Measurements from ENCODE around the gene RRBP1. TPM values are rescaled to one million over a fixed set of nuclear protein-coding genes. Genes with fewer than 3 reads are reported as not detected.

The RRBP1 gene
- total and polyA plus RNA-seq, 2 donors (not counting 3 experiments of a cell fraction or from before 2014, with no cell fraction given): 50.3 to 236 TPM

DNA sequence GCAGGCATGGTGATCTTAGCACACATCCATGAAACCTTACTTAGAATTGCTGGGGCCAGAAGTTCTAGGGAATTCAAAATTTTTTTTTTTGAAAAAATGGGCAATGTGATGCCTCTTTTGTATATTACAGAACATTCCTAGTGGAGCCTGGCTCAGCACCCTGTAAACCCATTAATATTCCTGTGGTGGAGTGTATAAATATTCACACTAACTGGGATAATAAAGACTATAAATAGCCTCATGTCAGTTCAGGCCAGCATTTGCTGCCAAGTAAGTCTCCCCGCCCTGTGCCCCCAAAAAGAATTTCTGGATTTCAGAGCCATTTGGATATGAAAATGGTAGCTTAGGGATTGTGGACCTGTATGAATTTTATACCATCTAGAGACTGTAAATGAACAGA, 32.6 kb upstream of the RRBP1 start:
- Histone ChIP-seq H2AFZ (ENCODE audit: low read depth, low read length) (no peak overlapping the region), H3K4me2 (ENCODE audit: insufficient read depth, low read length) (no peak overlapping the region), H3K27me3 (ENCODE audit: control insufficient read depth in 2 of 2, insufficient read depth in 2 of 2, low read length in 2 of 2) (peaks cover 2 to 4% of the 10 kb centered on the region in 2 experiments), H3K4me3 (replicated peaks in 1 of 3; ENCODE audit: insufficient read depth in 1 of 3, low read depth in 1 of 3, low read length in 3 of 3) (no peak overlapping the region), H3K9me3 (replicated peaks; ENCODE audit: control insufficient read depth, insufficient read depth, low read length) (no peaks in the 10 kb centered on the region), H3K4me1 (ENCODE audit: control insufficient read depth, extremely low read depth, insufficient read depth, low read length) (no peaks in the 10 kb centered on the region), H3K79me2 (ENCODE audit: control insufficient read depth, insufficient read depth, low read length) (no peaks in the 10 kb centered on the region), H3K9ac (replicated peaks; ENCODE audit: extremely low read depth, insufficient read depth, low read length) (no peak overlapping the region), H3K36me3 (ENCODE audit: control insufficient read depth in 2 of 2, extremely low read depth in 1 of 2, insufficient read depth in 2 of 2, low read length in 2 of 2) (no peaks in the 10 kb centered on the region), H3K27ac (ENCODE audit: insufficient read depth, low read depth, low read length) (no peak overlapping the region), H4K20me1 (replicated peaks; ENCODE audit: control insufficient read depth, extremely low read depth, insufficient read depth, low read length) (no peaks in the 10 kb centered on the region), H3K9me1 (replicated peaks; ENCODE audit: control insufficient read depth, extremely low read depth, insufficient read depth, low read length) (no peaks in the 10 kb centered on the region)
- dilution Hi-C loops (cut with MboI; ENCODE audit: extremely low pct_ligation_motif_present, low sequenced_read_pairs) (no loop called here), intact Hi-C loops (cut with micrococcal nuclease) (no loop called here)
- CTCF ChIA-PET: interaction anchor here (1.2 to 1.4 kb wide), 2 partner anchors 10 to 32 kb away, joined by 5 read pairs; partner anchors contain the start of gene RRBP1
- POLR2A ChIA-PET: interaction anchor here (0.7 kb wide), 1 partner anchor 587 kb away, joined by 6 read pairs; no protein-coding TSS in a partner anchor
- DNase-seq (ENCODE audit: low read depth, low spot score): no peak
- TF ChIP-seq POLR2AphosphoS5 (IDR thresholded peaks at IDR 0.05; ENCODE audit: insufficient read depth, low read depth, low read length) (no peak), MYC (IDR thresholded peaks at IDR 0.05; ENCODE audit: low read depth, low read length) (no peak), FOS (IDR thresholded peaks at IDR 0.05; ENCODE audit: borderline replicate concordance, insufficient read depth, low read length) (no peak), POLR2A (IDR thresholded peaks at IDR 0.05; ENCODE audit: low read depth, low read length) (no peak), GATA2 (IDR thresholded peaks at IDR 0.05; ENCODE audit: insufficient read depth, insufficient read length, low read depth, low read length) (no peak), JUN (IDR thresholded peaks at IDR 0.05; ENCODE audit: borderline replicate concordance, insufficient read depth, insufficient read length, low read depth) (no peak), EZH2 (IDR thresholded peaks at IDR 0.05; ENCODE audit: borderline replicate concordance, low read depth, low read length, severe bottlenecking) (no peak)
- TF ChIP-seq, protein P1, sequence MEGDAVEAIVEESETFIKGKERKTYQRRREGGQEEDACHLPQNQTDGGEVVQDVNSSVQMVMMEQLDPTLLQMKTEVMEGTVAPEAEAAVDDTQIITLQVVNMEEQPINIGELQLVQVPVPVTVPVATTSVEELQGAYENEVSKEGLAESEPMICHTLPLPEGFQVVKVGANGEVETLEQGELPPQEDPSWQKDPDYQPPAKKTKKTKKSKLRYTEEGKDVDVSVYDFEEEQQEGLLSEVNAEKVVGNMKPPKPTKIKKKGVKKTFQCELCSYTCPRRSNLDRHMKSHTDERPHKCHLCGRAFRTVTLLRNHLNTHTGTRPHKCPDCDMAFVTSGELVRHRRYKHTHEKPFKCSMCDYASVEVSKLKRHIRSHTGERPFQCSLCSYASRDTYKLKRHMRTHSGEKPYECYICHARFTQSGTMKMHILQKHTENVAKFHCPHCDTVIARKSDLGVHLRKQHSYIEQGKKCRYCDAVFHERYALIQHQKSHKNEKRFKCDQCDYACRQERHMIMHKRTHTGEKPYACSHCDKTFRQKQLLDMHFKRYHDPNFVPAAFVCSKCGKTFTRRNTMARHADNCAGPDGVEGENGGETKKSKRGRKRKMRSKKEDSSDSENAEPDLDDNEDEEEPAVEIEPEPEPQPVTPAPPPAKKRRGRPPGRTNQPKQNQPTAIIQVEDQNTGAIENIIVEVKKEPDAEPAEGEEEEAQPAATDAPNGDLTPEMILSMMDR (IDR thresholded peaks at IDR 0.05; ENCODE audit: extremely low read depth in 1 of 2, insufficient read depth in 1 of 2, low read depth in 1 of 2, low read length in 2 of 2): no peak
- TF ChIP-seq, protein P2, sequence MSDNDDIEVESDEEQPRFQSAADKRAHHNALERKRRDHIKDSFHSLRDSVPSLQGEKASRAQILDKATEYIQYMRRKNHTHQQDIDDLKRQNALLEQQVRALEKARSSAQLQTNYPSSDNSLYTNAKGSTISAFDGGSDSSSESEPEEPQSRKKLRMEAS (IDR thresholded peaks at IDR 0.05; ENCODE audit: insufficient read depth, insufficient read length): no peak
- FAIRE-seq: no peak
- no TSS peak for BruUV-seq (replicated peaks)
